ENCODE data around the gene LRRC27. TPM values are rescaled to one million over a fixed set of nuclear protein-coding genes. Genes with fewer than 3 reads are reported as not detected.

The LRRC27 gene
- total and polyA plus RNA-seq, 4 experiments from 2014 or later = 0.90 to 3.8 (median 3.0) TPM

GRCh38 chr10:132297526-132297925, 34.5 kb upstream of the LRRC27 start:
- no peak overlapping the region for H3K27ac Mint-ChIP-seq
- H3K4me1 ChIP-seq (ENCODE audit: insufficient read depth, low read length) = peaks cover 4% of the 10 kb centered on the region
- H3K27me3 ChIP-seq (ENCODE audit: insufficient read depth, low read length) = no peaks in the 10 kb centered on the region
- no peak overlapping the region for H3K4me3 ChIP-seq (ENCODE audit: low read length in 2 of 2)
- peaks cover 0 to 7% (median under 1%) of the 10 kb centered on the region in 4 donors for H3K4me1 Mint-ChIP-seq
- no peaks in the 10 kb centered on the region for H3K9me3 ChIP-seq (ENCODE audit: control insufficient read depth in 1 of 2, low read length in 2 of 2)
- H3K36me3 ChIP-seq (ENCODE audit: insufficient read depth, low read length) = no peaks in the 10 kb centered on the region
- H3K27me3 Mint-ChIP-seq = peaks cover 0 to 1% of the 10 kb centered on the region in 2 donors
- H3K36me3 Mint-ChIP-seq = no peaks in the 10 kb centered on the region
- peaks cover 0 to 2% (median 0%) of the 10 kb centered on the region in 8 donors for H3K9me3 Mint-ChIP-seq
- no peak overlapping the region for H3K27ac ChIP-seq (ENCODE audit: low read depth, low read length)
- CTCF ChIA-PET (ENCODE audit: partially characterized antibody) = no interaction called here
- intact Hi-C loops (cut with micrococcal nuclease) = no loop called here
- DNase-seq = no peak
- no peak overlapping the region for H3K4me3 Mint-ChIP-seq
- POLR2A ChIA-PET (ENCODE audit: partially characterized antibody) = no interaction called here

- Histone ChIP-seq H3K36me3 (ENCODE audit: insufficient read depth, low read length) (no peaks in the 10 kb centered on the region), H3K4me1 (ENCODE audit: insufficient read depth, low read length) (peaks cover 4% of the 10 kb centered on the region), H3K27ac (ENCODE audit: low read depth, low read length) (no peak overlapping the region), H3K4me3 (ENCODE audit: low read length in 2 of 2) (no peak overlapping the region), H3K9me3 (ENCODE audit: control insufficient read depth in 1 of 2, low read length in 2 of 2) (no peaks in the 10 kb centered on the region), H3K27me3 (ENCODE audit: insufficient read depth, low read length) (no peaks in the 10 kb centered on the region)
- Mint-ChIP-seq H3K4me3 (no peak overlapping the region), H3K9me3 (peaks cover 0 to 2% (median 0%) of the 10 kb centered on the region in 8 donors), H3K27me3 (peaks cover 0 to 1% of the 10 kb centered on the region in 2 donors), H3K36me3 (no peaks in the 10 kb centered on the region), H3K27ac (no peak overlapping the region), H3K4me1 (peaks cover 0 to 7% (median under 1%) of the 10 kb centered on the region in 4 donors)
- no peak for DNase-seq
- ChIA-PET CTCF (ENCODE audit: partially characterized antibody) (no interaction called here), POLR2A (ENCODE audit: partially characterized antibody) (no interaction called here)
- intact Hi-C loops (cut with micrococcal nuclease) = no loop called here
Observed at GRCh38 chr10:132298038-132298881, 33.7 kb upstream of the LRRC27 start.

- Mint-ChIP-seq H3K27me3 (peaks cover 0 to 1% of the 10 kb centered on the region in 2 donors), H3K27ac (peak overlapping the region in 1 of 7 donors; percentile 69), H3K4me3 (no peak overlapping the region), H3K9me3 (peaks cover 0 to 2% (median 0%) of the 10 kb centered on the region in 8 donors), H3K4me1 (peaks cover 0 to 7% (median 2%) of the 10 kb centered on the region in 4 donors), H3K36me3 (no peaks in the 10 kb centered on the region)
- Histone ChIP-seq H3K27me3 (ENCODE audit: insufficient read depth, low read length) (no peaks in the 10 kb centered on the region), H3K4me1 (ENCODE audit: insufficient read depth, low read length) (peaks cover 4% of the 10 kb centered on the region), H3K4me3 (ENCODE audit: low read length in 2 of 2) (no peak overlapping the region), H3K9me3 (ENCODE audit: control insufficient read depth in 1 of 2, low read length in 2 of 2) (no peaks in the 10 kb centered on the region), H3K36me3 (ENCODE audit: insufficient read depth, low read length) (no peaks in the 10 kb centered on the region), H3K27ac (ENCODE audit: low read depth, low read length) (no peak overlapping the region)
- intact Hi-C loops (cut with micrococcal nuclease) = no loop called here
- no peak for DNase-seq
- POLR2A ChIA-PET (ENCODE audit: partially characterized antibody) = no interaction called here
- CTCF ChIA-PET (ENCODE audit: partially characterized antibody) = no interaction called here
Observed at GRCh38 chr10:132299371-132300336, 32.3 kb upstream of the LRRC27 start.

- CTCF ChIA-PET (ENCODE audit: partially characterized antibody) = no interaction called here
Observed at GRCh38 chr10:132300582-132300981, 31.4 kb upstream of the LRRC27 start.

GRCh38 chr10:132301371-132302330, 30.3 kb upstream of the LRRC27 start:
- H3K36me3 Mint-ChIP-seq = no peaks in the 10 kb centered on the region
- no peak for DNase-seq

More at GRCh38 chr10:132300582-132300981, 31.4 kb upstream of the LRRC27 start:
- no peak overlapping the region for H3K27ac Mint-ChIP-seq
- Histone ChIP-seq H3K36me3 (ENCODE audit: insufficient read depth, low read length) (no peaks in the 10 kb centered on the region), H3K4me3 (ENCODE audit: low read length in 2 of 2) (no peak overlapping the region), H3K9me3 (ENCODE audit: control insufficient read depth in 1 of 2, low read length in 2 of 2) (no peaks in the 10 kb centered on the region), H3K27me3 (ENCODE audit: insufficient read depth, low read length) (no peaks in the 10 kb centered on the region), H3K4me1 (ENCODE audit: insufficient read depth, low read length) (peaks cover 4% of the 10 kb centered on the region), H3K27ac (ENCODE audit: low read depth, low read length) (no peak overlapping the region)
- DNase-seq = no peak
- H3K27me3 Mint-ChIP-seq = peaks cover 0 to 1% of the 10 kb centered on the region in 2 donors
- peaks cover 0 to 2% (median 0%) of the 10 kb centered on the region in 8 donors for H3K9me3 Mint-ChIP-seq
- H3K4me1 Mint-ChIP-seq = peaks cover 0 to 4% (median 2%) of the 10 kb centered on the region in 4 donors
- intact Hi-C loops (cut with micrococcal nuclease) = no loop called here
- POLR2A ChIA-PET (ENCODE audit: partially characterized antibody) = no interaction called here
- no peaks in the 10 kb centered on the region for H3K36me3 Mint-ChIP-seq
- H3K4me3 Mint-ChIP-seq = peak overlapping the region in 1 of 8 donors; percentile 32

GRCh38 chr10:132302421-132303310, 29.3 kb upstream of the LRRC27 start:
- DNase-seq = no peak
- no peak overlapping the region for H3K27ac Mint-ChIP-seq
- ChIA-PET POLR2A (ENCODE audit: partially characterized antibody) (no interaction called here), CTCF (ENCODE audit: partially characterized antibody) (no interaction called here)
- H3K4me1 ChIP-seq (ENCODE audit: insufficient read depth, low read length) = peaks cover 11% of the 10 kb centered on the region
- peak overlapping the region in 1 of 8 donors; percentile 67 for H3K4me3 Mint-ChIP-seq
- peaks cover 0 to 2% (median 0%) of the 10 kb centered on the region in 8 donors for H3K9me3 Mint-ChIP-seq
- H3K36me3 Mint-ChIP-seq = peaks cover 0 to 2% of the 10 kb centered on the region in 2 donors
- no peaks in the 10 kb centered on the region for H3K9me3 ChIP-seq (ENCODE audit: control insufficient read depth in 1 of 2, low read length in 2 of 2)
- H3K4me3 ChIP-seq (ENCODE audit: low read length in 2 of 2) = no peak overlapping the region
- intact Hi-C loops (cut with micrococcal nuclease) = no loop called here
- H3K27ac ChIP-seq (ENCODE audit: low read depth, low read length) = no peak overlapping the region
- no peaks in the 10 kb centered on the region for H3K27me3 ChIP-seq (ENCODE audit: insufficient read depth, low read length)
- peaks cover 1 to 3% of the 10 kb centered on the region in 2 donors for H3K27me3 Mint-ChIP-seq
- no peaks in the 10 kb centered on the region for H3K36me3 ChIP-seq (ENCODE audit: insufficient read depth, low read length)
- peaks cover 2 to 8% (median 5%) of the 10 kb centered on the region in 4 donors for H3K4me1 Mint-ChIP-seq

More at GRCh38 chr10:132301371-132302330, 30.3 kb upstream of the LRRC27 start:
- Mint-ChIP-seq H3K4me1 (peaks cover 0 to 6% (median 3%) of the 10 kb centered on the region in 4 donors), H3K4me3 (no peak overlapping the region), H3K9me3 (peaks cover 0 to 2% (median 0%) of the 10 kb centered on the region in 8 donors), H3K27me3 (peaks cover 1 to 3% of the 10 kb centered on the region in 2 donors), H3K27ac (no peak overlapping the region)
- ChIA-PET CTCF (ENCODE audit: partially characterized antibody) (no interaction called here), POLR2A (ENCODE audit: partially characterized antibody) (no interaction called here)
- peaks cover 9% of the 10 kb centered on the region for H3K4me1 ChIP-seq (ENCODE audit: insufficient read depth, low read length)
- H3K27me3 ChIP-seq (ENCODE audit: insufficient read depth, low read length) = no peaks in the 10 kb centered on the region
- intact Hi-C loops (cut with micrococcal nuclease) = no loop called here
- H3K36me3 ChIP-seq (ENCODE audit: insufficient read depth, low read length) = no peaks in the 10 kb centered on the region
- H3K4me3 ChIP-seq (ENCODE audit: low read length in 2 of 2) = no peak overlapping the region
- no peaks in the 10 kb centered on the region for H3K9me3 ChIP-seq (ENCODE audit: control insufficient read depth in 1 of 2, low read length in 2 of 2)
- no peak overlapping the region for H3K27ac ChIP-seq (ENCODE audit: low read depth, low read length)

Measured in CD4-positive, alpha-beta memory T cell (primary cell).